Fibroblast of lung (primary cell): ENCODE results near the gene ATP9B. TPM values are rescaled to one million over a fixed set of nuclear protein-coding genes. Genes with fewer than 3 reads are reported as not detected.

Experiments
- DNase-seq, 2 donors: peaks; one replicate each; pipeline versions ENCODE4 v3.0.0 to v3.0.0-alpha.2; 2010; ENCODE audit warnings: low read depth in 2 of 2
- H2AFZ ChIP-seq: 2 replicates; pipeline ENCODE4 v1.5.1; 2012; ENCODE audit warnings: low read length, control low read depth, inconsistent platforms
- H3K27ac ChIP-seq: 2 replicates; pipeline ENCODE4 v1.5.1; 2011; ENCODE audit warnings: low read length, control low read depth; ENCODE audit not compliant: insufficient read depth
- H3K27me3 ChIP-seq: 2 replicates; pipeline ENCODE4 v1.5.1; 2011; ENCODE audit warnings: mild to moderate bottlenecking, low read length; ENCODE audit not compliant: control insufficient read depth, insufficient read depth
- H3K36me3 ChIP-seq: 2 replicates; pipeline ENCODE4 v1.5.1; 2011; ENCODE audit warnings: low read length; ENCODE audit not compliant: control insufficient read depth, insufficient read depth
- H3K4me1 ChIP-seq: 2 replicates; pipeline ENCODE4 v1.5.1; 2011; ENCODE audit warnings: low read length; ENCODE audit not compliant: control insufficient read depth, insufficient read depth; ENCODE audit errors: extremely low read depth
- H3K4me2 ChIP-seq: 2 replicates; pipeline ENCODE4 v1.5.1; 2011; ENCODE audit warnings: low read length, control low read depth; ENCODE audit not compliant: insufficient read depth; ENCODE audit errors: extremely low read depth
- H3K4me3 ChIP-seq, 4 experiments: fragments of 200-600 bp in 1 of 4; sonication (generic) in 1 of 4; replicated peaks in 1 of 4; 2 replicates each; pipeline ENCODE4 v1.5.1; 2011 to 2016; ENCODE audit warnings: low read length in 4 of 4, low read depth in 3 of 4, mild to moderate bottlenecking in 3 of 4, control low read depth in 2 of 4, inconsistent platforms in 1 of 4, mixed read lengths in 1 of 4; ENCODE audit not compliant: insufficient read depth in 1 of 4; ENCODE audit errors: control extremely low read depth in 1 of 4
- H3K79me2 ChIP-seq: 2 replicates; pipeline ENCODE4 v1.5.1; 2012; ENCODE audit warnings: mild to moderate bottlenecking, low read length, inconsistent platforms; ENCODE audit not compliant: control insufficient read depth, insufficient read depth
- H3K9ac ChIP-seq: 2 replicates; pipeline ENCODE4 v1.5.1; 2011; ENCODE audit warnings: mild to moderate bottlenecking, low read length, control low read depth; ENCODE audit not compliant: insufficient read depth
- H3K9me3 ChIP-seq: 2 replicates; pipeline ENCODE4 v1.5.1; 2012; ENCODE audit warnings: low read depth, low read length; ENCODE audit not compliant: control insufficient read depth, insufficient read depth
- H4K20me1 ChIP-seq: 2 replicates; pipeline ENCODE4 v1.5.1; 2011; ENCODE audit warnings: low read length; ENCODE audit not compliant: control insufficient read depth, insufficient read depth; ENCODE audit errors: extremely low read depth
- EZH2 ChIP-seq: IDR thresholded peaks from 2 replicates; pipeline ENCODE4 v1.5.1; 2012; ENCODE audit warnings: low read length, control low read depth, mild to moderate bottlenecking; ENCODE audit errors: missing control alignments
- polyA plus RNA-seq, 2 donors: library from polyadenylated mRNA; depleted of rRNA in 1 of 2; stranded (reverse) in 1 of 2; unstranded in 1 of 2; fragments of >200 nt; gene quantifications; 2 replicates each; pipeline ENCODE4 v1.2.1, GENCODE V29; 2011 to 2012; ENCODE audit warnings: missing spikeins in 1 of 2
- total RNA-seq: library from RNA; depleted of rRNA; stranded (reverse); fragments of >200 nt; gene quantifications from 2 replicates; pipeline ENCODE4 v1.2.1, GENCODE V29; 2014
- TF ChIP-seq, protein P1 (sequence below), 2 donors: IDR thresholded peaks in 1 of 2; conservative IDR thresholded peaks in 1 of 2; 1 replicate in 1 of 2; 2 replicates in 1 of 2; pipeline ENCODE4 v1.5.1; 2011 to 2012; ENCODE audit warnings: low read length in 2 of 2, control low read depth in 1 of 2, inconsistent platforms in 1 of 2, low read depth in 1 of 2, mild to moderate bottlenecking in 1 of 2

ATP9B gene
- total and polyA plus RNA-seq, 2 donors (not counting 1 experiment from before 2014, with no cell fraction given), result 11.2 to 27.7 TPM

DNA sequence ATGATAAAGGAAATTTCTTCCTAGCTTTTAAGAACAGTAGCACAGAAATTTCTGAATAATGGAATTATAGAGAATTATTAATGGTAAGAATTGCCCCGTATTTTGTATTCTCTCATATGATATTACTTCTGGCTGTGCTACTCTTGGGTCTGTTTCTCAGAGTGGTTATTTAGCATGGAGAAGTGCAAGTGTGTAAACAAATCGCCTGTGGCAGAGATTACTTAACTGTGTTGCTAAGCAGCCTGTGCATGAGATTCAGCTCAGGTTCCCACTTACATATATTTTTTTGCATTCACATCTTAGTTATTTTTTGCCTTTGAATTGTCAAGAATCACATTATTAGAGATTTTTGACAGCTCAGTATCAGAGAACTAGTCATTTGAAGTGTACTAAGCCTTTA, 246.4 kb downstream of the ATP9B start:
- H3K4me2 ChIP-seq, result no peak overlapping the region
- DNase-seq, result no peak
- H3K27me3 ChIP-seq, result no peaks in the 10 kb centered on the region
- H3K4me3 ChIP-seq, result no peak overlapping the region
- H2AFZ ChIP-seq, result no peak overlapping the region
- H3K9ac ChIP-seq, result no peak overlapping the region
- TF ChIP-seq EZH2, result no peak
- TF ChIP-seq, protein P1, sequence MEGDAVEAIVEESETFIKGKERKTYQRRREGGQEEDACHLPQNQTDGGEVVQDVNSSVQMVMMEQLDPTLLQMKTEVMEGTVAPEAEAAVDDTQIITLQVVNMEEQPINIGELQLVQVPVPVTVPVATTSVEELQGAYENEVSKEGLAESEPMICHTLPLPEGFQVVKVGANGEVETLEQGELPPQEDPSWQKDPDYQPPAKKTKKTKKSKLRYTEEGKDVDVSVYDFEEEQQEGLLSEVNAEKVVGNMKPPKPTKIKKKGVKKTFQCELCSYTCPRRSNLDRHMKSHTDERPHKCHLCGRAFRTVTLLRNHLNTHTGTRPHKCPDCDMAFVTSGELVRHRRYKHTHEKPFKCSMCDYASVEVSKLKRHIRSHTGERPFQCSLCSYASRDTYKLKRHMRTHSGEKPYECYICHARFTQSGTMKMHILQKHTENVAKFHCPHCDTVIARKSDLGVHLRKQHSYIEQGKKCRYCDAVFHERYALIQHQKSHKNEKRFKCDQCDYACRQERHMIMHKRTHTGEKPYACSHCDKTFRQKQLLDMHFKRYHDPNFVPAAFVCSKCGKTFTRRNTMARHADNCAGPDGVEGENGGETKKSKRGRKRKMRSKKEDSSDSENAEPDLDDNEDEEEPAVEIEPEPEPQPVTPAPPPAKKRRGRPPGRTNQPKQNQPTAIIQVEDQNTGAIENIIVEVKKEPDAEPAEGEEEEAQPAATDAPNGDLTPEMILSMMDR (conservative IDR thresholded peaks at IDR 0.05 in 1 of 2, IDR thresholded peaks at IDR 0.05 in 1 of 2; ENCODE audit: low read depth in 1 of 2, low read length in 2 of 2), result no peak
- no peaks in the 10 kb centered on the region for H3K9me3 ChIP-seq
- H3K4me1 ChIP-seq, result no peaks in the 10 kb centered on the region
- no peak overlapping the region for H3K27ac ChIP-seq
- no peaks in the 10 kb centered on the region for H4K20me1 ChIP-seq
- no peaks in the 10 kb centered on the region for H3K79me2 ChIP-seq
- H3K36me3 ChIP-seq, result peaks cover 2% of the 10 kb centered on the region

DNA sequence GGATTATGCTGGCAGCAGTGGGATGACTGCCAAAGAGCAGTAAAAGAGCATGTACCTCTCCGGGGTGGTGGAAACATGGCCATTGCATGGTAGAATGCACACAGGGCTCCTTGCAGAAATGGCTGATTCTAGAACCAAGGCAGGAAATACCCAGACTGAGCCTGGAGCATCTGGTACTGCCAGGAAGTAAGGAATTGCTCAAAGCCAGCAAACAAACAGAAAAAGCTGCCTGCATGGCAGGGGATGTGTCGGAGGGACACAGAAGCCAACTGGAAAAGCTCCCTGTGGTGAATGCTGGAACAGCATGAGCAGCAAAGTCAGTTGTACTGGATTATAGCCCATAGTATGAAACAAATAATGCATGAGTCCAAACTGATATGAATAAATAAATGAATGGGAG, 248.5 kb downstream of the ATP9B start:
- no peaks in the 10 kb centered on the region for H3K36me3 ChIP-seq
- DNase-seq, result no peak

DNA sequence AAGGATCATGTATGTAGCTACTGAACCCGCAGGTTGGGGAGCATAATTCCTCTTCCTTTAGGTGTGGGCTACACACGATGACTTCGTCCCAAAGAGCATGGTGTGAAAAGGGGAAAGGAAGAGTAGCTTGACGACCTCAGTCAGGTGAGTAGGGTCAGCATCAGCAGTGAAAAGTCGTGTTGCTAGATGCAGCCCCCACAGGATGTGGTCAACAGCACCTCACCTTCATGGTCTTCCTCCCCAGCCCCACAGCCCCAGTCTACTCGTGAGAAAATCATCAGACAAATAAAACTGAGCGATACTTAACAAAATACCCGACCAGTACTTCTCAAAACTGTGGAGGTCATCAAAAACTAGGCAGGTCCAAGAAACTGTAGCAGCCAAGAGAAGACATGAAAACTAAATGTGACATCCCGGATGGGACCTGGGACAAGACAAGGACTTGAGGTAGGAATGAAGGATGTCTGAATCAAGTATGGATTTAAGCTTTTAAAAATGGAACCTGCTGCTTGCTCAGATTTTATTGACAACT, 249.0 kb downstream of the ATP9B start:
- no peak overlapping the region for H3K4me3 ChIP-seq
- H4K20me1 ChIP-seq, result no peaks in the 10 kb centered on the region
- H3K27me3 ChIP-seq, result no peaks in the 10 kb centered on the region
- H3K27ac ChIP-seq, result no peak overlapping the region
- H3K79me2 ChIP-seq, result no peaks in the 10 kb centered on the region
- H3K4me1 ChIP-seq, result no peaks in the 10 kb centered on the region
- no peak overlapping the region for H3K4me2 ChIP-seq
- no peak overlapping the region for H2AFZ ChIP-seq
- DNase-seq, result no peak
- H3K9me3 ChIP-seq, result no peaks in the 10 kb centered on the region
- H3K36me3 ChIP-seq, result no peaks in the 10 kb centered on the region
- TF ChIP-seq EZH2, result no peak
- TF ChIP-seq, protein P1 (conservative IDR thresholded peaks at IDR 0.05 in 1 of 2, IDR thresholded peaks at IDR 0.05 in 1 of 2; ENCODE audit: low read depth in 1 of 2, low read length in 2 of 2), result no peak
- no peak overlapping the region for H3K9ac ChIP-seq

More for the DNA sequence above, 248.5 kb downstream of the ATP9B start:
- no peaks in the 10 kb centered on the region for H3K79me2 ChIP-seq
- TF ChIP-seq, protein P1 (conservative IDR thresholded peaks at IDR 0.05 in 1 of 2, IDR thresholded peaks at IDR 0.05 in 1 of 2; ENCODE audit: low read depth in 1 of 2, low read length in 2 of 2), result no peak
- TF ChIP-seq EZH2, result no peak
- H3K27me3 ChIP-seq, result no peaks in the 10 kb centered on the region
- H3K4me2 ChIP-seq, result no peak overlapping the region
- H3K27ac ChIP-seq, result no peak overlapping the region
- no peaks in the 10 kb centered on the region for H4K20me1 ChIP-seq
- no peak overlapping the region for H3K9ac ChIP-seq
- H3K4me1 ChIP-seq, result no peaks in the 10 kb centered on the region
- H2AFZ ChIP-seq, result no peak overlapping the region
- no peaks in the 10 kb centered on the region for H3K9me3 ChIP-seq
- H3K4me3 ChIP-seq, result no peak overlapping the region
